Hepatocyte (in vitro differentiated cells): Measurements from ENCODE around the gene XRCC1. TPM values are rescaled to one million over a fixed set of nuclear protein-coding genes. Genes with fewer than 3 reads are reported as not detected.

Source experiments
- DNase-seq: peaks from one replicate; pipeline ENCODE4 v3.0.0-alpha.2; 2016; ENCODE audit warnings: low spot score
- H2AFZ ChIP-seq: fragments of 200-600 bp; sonication (generic); 2 replicates; pipeline ENCODE4 v1.6.0; 2016; ENCODE audit warnings: antibody characterized with exemption, mild to moderate bottlenecking
- H3K27ac ChIP-seq: fragments of 200-600 bp; sonication (generic); 2 replicates; pipeline ENCODE4 v1.5.1; 2016; ENCODE audit warnings: mild to moderate bottlenecking
- H3K27me3 ChIP-seq: fragments of 200-600 bp; sonication (generic); 2 replicates; pipeline ENCODE4 v1.6.1; 2016
- H3K36me3 ChIP-seq: fragments of 200-600 bp; sonication (generic); replicated peaks from 2 replicates; pipeline ENCODE4 v1.5.1; 2016; ENCODE audit warnings: low read depth; ENCODE audit not compliant: insufficient read depth
- H3K4me1 ChIP-seq: fragments of 200-600 bp; sonication (generic); 2 replicates; pipeline ENCODE4 v1.5.1; 2016; ENCODE audit warnings: mild to moderate bottlenecking, moderate library complexity; ENCODE audit not compliant: insufficient read depth
- H3K4me2 ChIP-seq: fragments of 200-600 bp; sonication (generic); 2 replicates; pipeline ENCODE4 v1.6.0; 2016
- H3K4me3 ChIP-seq: fragments of 200-600 bp; sonication (generic); 2 replicates; pipeline ENCODE4 v1.5.1; 2016; ENCODE audit warnings: mild to moderate bottlenecking
- H3K79me2 ChIP-seq: fragments of 200-600 bp; sonication (generic); 2 replicates; pipeline ENCODE4 v1.6.0; 2017; ENCODE audit warnings: mild to moderate bottlenecking
- H3K9me2 ChIP-seq: fragments of 200-600 bp; sonication (generic); replicated peaks from 2 replicates; pipeline ENCODE4 v1.6.0; 2017; ENCODE audit warnings: mild to moderate bottlenecking; ENCODE audit not compliant: insufficient read depth
- H3K9me3 ChIP-seq: fragments of 200-600 bp; sonication (generic); 2 replicates; pipeline ENCODE4 v1.5.1; 2016; ENCODE audit warnings: low read depth, mild to moderate bottlenecking
- H4K20me1 ChIP-seq: fragments of 200-600 bp; sonication (generic); 2 replicates; pipeline ENCODE4 v1.6.0; 2016; ENCODE audit warnings: mild to moderate bottlenecking; ENCODE audit not compliant: insufficient read depth, poor library complexity, severe bottlenecking
- CTCF ChIP-seq: fragments of 200-600 bp; sonication (generic); IDR thresholded peaks from 2 replicates; pipeline ENCODE4 v1.5.1; 2016; ENCODE audit warnings: antibody characterized with exemption, mild to moderate bottlenecking; ENCODE audit not compliant: poor library complexity
- EZH2 ChIP-seq: fragments of 200-600 bp; sonication (generic); IDR thresholded peaks from 2 replicates; pipeline ENCODE4 v1.6.1; 2016; ENCODE audit warnings: antibody characterized with exemption, mild to moderate bottlenecking, borderline replicate concordance
- EZH2phosphoT487 ChIP-seq: fragments of 200-600 bp; sonication (generic); IDR thresholded peaks from one replicate; pipeline ENCODE4 v1.6.1; 2018; ENCODE audit warnings: antibody characterized with exemption, mild to moderate bottlenecking, low read depth, moderate library complexity; ENCODE audit not compliant: unreplicated experiment, severe bottlenecking
- WGBS: methylation state at CpG from one replicate; pipeline ENCODE4 v1.1.6; 2016; ENCODE audit warnings: low lambda C conversion rate; ENCODE audit errors: missing lambda C conversion rate; 5-methylcytosine and 5-hydroxymethylcytosine counted together
- polyA plus RNA-seq: library from polyadenylated mRNA; unstranded; fragments of >200 nt; fragmentation: Nextera tagmentation; extraction: Ambion mirVana; gene quantifications from 2 replicates; pipeline ENCODE4 v1.2.1, GENCODE V29; 2016
- total RNA-seq: library from RNA; depleted of rRNA; stranded (reverse); fragments of >200 nt; gene quantifications from 2 replicates; pipeline ENCODE4 v1.2.3, GENCODE V29; 2014

Gene XRCC1
- total and polyA plus RNA-seq, 2 experiments from 2014 or later: 27.8 to 34.3 TPM

GRCh38 chr19:43545981-43546380, 29.3 kb downstream of the XRCC1 start:
- H3K4me3 ChIP-seq: no peak overlapping the region
- DNase-seq: no peak
- H2AFZ ChIP-seq: no peak overlapping the region
- H3K27me3 ChIP-seq: no peaks in the 10 kb centered on the region
- H3K4me1 ChIP-seq: no peaks in the 10 kb centered on the region
- no peaks in the 10 kb centered on the region for H3K9me2 ChIP-seq
- H3K9me3 ChIP-seq: no peaks in the 10 kb centered on the region
- no peak for TF ChIP-seq EZH2
- TF ChIP-seq CTCF: no peak
- TF ChIP-seq EZH2phosphoT487: no peak
- no peaks in the 10 kb centered on the region for H3K79me2 ChIP-seq
- H3K27ac ChIP-seq: no peak overlapping the region
- 100% methylated on average over 1 of the region's 2 CpGs for WGBS
- no peak overlapping the region for H3K4me2 ChIP-seq
- no peaks in the 10 kb centered on the region for H4K20me1 ChIP-seq
- no peaks in the 10 kb centered on the region for H3K36me3 ChIP-seq

GRCh38 chr19:43545276-43545675, 30.1 kb downstream of the XRCC1 start:
- Histone ChIP-seq H3K4me1 (no peaks in the 10 kb centered on the region), H2AFZ (no peak overlapping the region), H3K79me2 (no peaks in the 10 kb centered on the region), H3K36me3 (no peaks in the 10 kb centered on the region), H3K9me3 (no peaks in the 10 kb centered on the region), H3K4me3 (no peak overlapping the region), H3K4me2 (no peak overlapping the region), H4K20me1 (no peaks in the 10 kb centered on the region), H3K27ac (no peak overlapping the region), H3K9me2 (no peaks in the 10 kb centered on the region), H3K27me3 (no peaks in the 10 kb centered on the region)
- whole genome bisulfite sequencing: 93% methylated on average over 5 of the region's 5 CpGs
- no peak for DNase-seq
- TF ChIP-seq CTCF (no peak), EZH2 (no peak), EZH2phosphoT487 (no peak)

GRCh38 chr19:43544077-43544476, 31.2 kb downstream of the XRCC1 start:
- WGBS: 99% methylated on average over 9 of the region's 9 CpGs

More at GRCh38 chr19:43544077-43544476, 31.2 kb downstream of the XRCC1 start:
- H3K4me2 ChIP-seq: no peak overlapping the region
- H4K20me1 ChIP-seq: no peaks in the 10 kb centered on the region
- TF ChIP-seq EZH2 (no peak), CTCF (no peak), EZH2phosphoT487 (no peak)
- no peaks in the 10 kb centered on the region for H3K79me2 ChIP-seq
- no peaks in the 10 kb centered on the region for H3K9me3 ChIP-seq
- no peaks in the 10 kb centered on the region for H3K4me1 ChIP-seq
- no peak overlapping the region for H3K4me3 ChIP-seq
- no peaks in the 10 kb centered on the region for H3K9me2 ChIP-seq
- DNase-seq: no peak
- no peak overlapping the region for H3K27ac ChIP-seq
- H3K27me3 ChIP-seq: no peaks in the 10 kb centered on the region
- no peak overlapping the region for H2AFZ ChIP-seq
- peaks cover 4% of the 10 kb centered on the region for H3K36me3 ChIP-seq
